ENCODE data around the gene ANKRD39.

GRCh38 chr2:96897491-96898134 lies 39.8 kb upstream of the ANKRD39 start:
- TF ChIP-seq NR2F2 (IDR thresholded peaks at IDR 0.05) (no peak), CTCF (IDR thresholded peaks at IDR 0.05; ENCODE audit: low read depth, low read length, missing input control) (no peak), GABPA (IDR thresholded peaks at IDR 0.05 in 1 of 2, conservative IDR thresholded peaks at IDR 0.05 in 1 of 2) (no peak), RAD21 (IDR thresholded peaks at IDR 0.05) (no peak), MAX (IDR thresholded peaks at IDR 0.05) (no peak), SP1 (IDR thresholded peaks at IDR 0.05) (no peak), YY1 (IDR thresholded peaks at IDR 0.05) (no peak)
